B cell (primary cell): Measurements from ENCODE around the gene VSTM2B. TPM values are rescaled to one million over a fixed set of nuclear protein-coding genes. Genes with fewer than 3 reads are reported as not detected.

Experiments
- ATAC-seq: fragments of 200-7000 bp; cut with Tn5 transposase; one replicate; pipeline ENCODE4 v1.10.0; 2021; ENCODE audit warnings: low read depth, mild to moderate bottlenecking, moderate number of reproducible peaks, moderate library complexity
- CTCF ChIA-PET: fragments of 350-600 bp; sonication (Branson Sonifier 250); formaldehyde crosslinking; loops from one replicate; lab custom pipeline; 2021; ENCODE audit warnings: antibody characterized with exemption, inconsistent platforms; lab: Charles Lee
- POLR2A ChIA-PET: fragments of 350-600 bp; sonication (Branson Sonifier 250); formaldehyde crosslinking; loops from one replicate; lab custom pipeline; 2021; ENCODE audit warnings: antibody characterized with exemption; lab: Charles Lee
- DNase-seq: peaks from one replicate; pipeline ENCODE4 v3.0.0; 2013
- H2AFZ ChIP-seq: 2 replicates; pipeline ENCODE4 v1.6.1; 2012; ENCODE audit warnings: mild to moderate bottlenecking, low read depth, low read length; ENCODE audit not compliant: insufficient read depth, poor library complexity, severe bottlenecking
- H3K27ac ChIP-seq, 2 donors: 1 replicate in 1 of 2; 2 replicates in 1 of 2; pipeline ENCODE4 v1.5.1; 2012 to 2013; ENCODE audit warnings: low read length in 2 of 2, mild to moderate bottlenecking in 2 of 2, moderate library complexity in 1 of 2
- H3K27me3 ChIP-seq, 4 experiments: fragments of 200-600 bp in 1 of 4; sonication (generic) in 1 of 4; replicated peaks in 1 of 4; 1 replicate in 2 of 4; 2 replicates in 2 of 4; pipeline versions ENCODE4 v1.6.1 to v1.7.0; 2013 to 2016; ENCODE audit warnings: low read length in 3 of 4, mild to moderate bottlenecking in 2 of 4, mixed read lengths in 1 of 4, moderate library complexity in 1 of 4; ENCODE audit not compliant: insufficient read depth in 4 of 4, control insufficient read depth in 3 of 4; ENCODE audit errors: control extremely low read depth in 1 of 4
- H3K36me3 ChIP-seq, 2 experiments: replicated peaks in 1 of 2; 1 replicate in 1 of 2; 2 replicates in 1 of 2; pipeline versions ENCODE4 v1.6.1 to v1.7.1; 2013; ENCODE audit warnings: low read length in 1 of 2; ENCODE audit not compliant: insufficient read depth in 2 of 2, control insufficient read depth in 1 of 2; ENCODE audit errors: control extremely low read depth in 1 of 2, extremely low read depth in 1 of 2
- H3K4me1 ChIP-seq, 2 donors: fragments of 200-600 bp in 1 of 2; sonication (generic) in 1 of 2; 1 replicate in 1 of 2; 2 replicates in 1 of 2; pipeline versions ENCODE4 v1.5.1 to v1.6.1; 2013 to 2017; ENCODE audit warnings: low read length in 2 of 2; ENCODE audit not compliant: control insufficient read depth in 2 of 2, insufficient read depth in 2 of 2
- H3K4me2 ChIP-seq: replicated peaks from 2 replicates; pipeline ENCODE3; 2012; ENCODE audit warnings: mild to moderate bottlenecking, low read depth, low read length; ENCODE audit not compliant: poor library complexity, severe bottlenecking
- H3K4me3 ChIP-seq, 5 experiments: fragments of 200-600 bp in 1 of 5; sonication (generic) in 1 of 5; 1 replicate in 3 of 5; 2 replicates in 2 of 5; pipeline versions ENCODE4 v1.5.1 to v1.7.0; 2011 to 2016; ENCODE audit warnings: low read length in 4 of 5, mild to moderate bottlenecking in 4 of 5, low read depth in 2 of 5, control low read depth in 1 of 5, moderate library complexity in 1 of 5; ENCODE audit not compliant: insufficient read depth in 1 of 5; ENCODE audit errors: control extremely low read depth in 1 of 5, extremely low read depth in 1 of 5
- H3K79me2 ChIP-seq: fragments of 200-600 bp; sonication (generic); one replicate; pipeline ENCODE4 v1.6.0; 2016; ENCODE audit warnings: low read length; ENCODE audit not compliant: control insufficient read depth, insufficient read depth
- H3K9ac ChIP-seq: fragments of 200-600 bp; sonication (generic); 2 replicates; pipeline ENCODE4 v1.6.1; 2017; ENCODE audit warnings: mild to moderate bottlenecking, low read length, moderate library complexity
- H3K9me3 ChIP-seq, 3 donors: one replicate each; pipeline versions ENCODE4 v1.6.1 to v1.7.1; 2013; ENCODE audit warnings: low read length in 2 of 3; ENCODE audit not compliant: control insufficient read depth in 2 of 3, insufficient read depth in 1 of 3; ENCODE audit errors: control extremely low read depth in 1 of 3
- H4K20me1 ChIP-seq: 2 replicates; pipeline ENCODE4 v1.6.0; 2012; ENCODE audit warnings: mild to moderate bottlenecking, low read length; ENCODE audit not compliant: insufficient read depth, control insufficient read depth, poor library complexity, severe bottlenecking
- H3K27ac Mint-ChIP-seq: one replicate; pipeline ENCODE4 v1.8.0; 2021; ENCODE audit warnings: mixed read lengths
- H3K27me3 Mint-ChIP-seq: one replicate; pipeline ENCODE4 v1.8.0; 2021; ENCODE audit warnings: mixed read lengths
- H3K4me1 Mint-ChIP-seq: one replicate; pipeline ENCODE4 v1.8.0; 2021; ENCODE audit warnings: mixed read lengths
- H3K4me3 Mint-ChIP-seq: one replicate; pipeline ENCODE4 v1.8.0; 2021; ENCODE audit warnings: mixed read lengths
- H3K9me3 Mint-ChIP-seq: one replicate; pipeline ENCODE4 v1.8.0; 2022; ENCODE audit warnings: mixed read lengths; ENCODE audit not compliant: insufficient read depth
- EZH2 ChIP-seq: IDR thresholded peaks from 2 replicates; pipeline ENCODE4 v1.6.1; 2012; ENCODE audit warnings: borderline replicate concordance, low read depth, mild to moderate bottlenecking, moderate library complexity, low read length; ENCODE audit not compliant: insufficient read depth, poor library complexity, severe bottlenecking
- WGBS: methylation state at CpG from one replicate; pipeline ENCODE4 v1.1.5; 2013; ENCODE audit warnings: missing lambda C conversion rate; ENCODE audit not compliant: insufficient coverage; 5-methylcytosine and 5-hydroxymethylcytosine counted together
- intact Hi-C: fragments of 100-400 bp; cut with micrococcal nuclease; formaldehyde crosslinking; loops from one replicate; pipeline ENCODE4 v1.10.0; 2022
- polyA plus RNA-seq: library from polyadenylated mRNA; depleted of rRNA; stranded (reverse); fragments of >200 nt; gene quantifications from 2 replicates; pipeline ENCODE4 v1.2.3, GENCODE V29; 2012
- total RNA-seq, 2 donors: library from RNA; stranded (reverse); fragments of 120-200 nt in 1 of 2; gene quantifications; 1 replicate in 1 of 2; 2 replicates in 1 of 2; pipeline versions ENCODE4 v1.2.3 to v1.2.4, GENCODE V29; 2013 to 2022
- TF ChIP-seq, protein P1 (sequence below): fragments of 200-600 bp; IDR thresholded peaks from one replicate; pipeline ENCODE4 v1.8.0; 2022; ENCODE audit warnings: antibody characterized with exemption, mild to moderate bottlenecking

Gene VSTM2B
- total and polyA plus RNA-seq, 2 donors (not counting 1 experiment from before 2014, with no cell fraction given) = not detected

- Histone ChIP-seq H3K4me3 (no peak overlapping the region), H3K36me3 (no peaks in the 10 kb centered on the region), H4K20me1 (no peaks in the 10 kb centered on the region), H2AFZ (no peak overlapping the region), H3K79me2 (no peaks in the 10 kb centered on the region), H3K27me3 (no peaks in the 10 kb centered on the region), H3K27ac (no peak overlapping the region), H3K4me2 (no peak overlapping the region), H3K4me1 (no peaks in the 10 kb centered on the region), H3K9ac (no peak overlapping the region), H3K9me3 (peaks cover 0 to 20% (median 10%) of the 10 kb centered on the region in 3 donors)
- CTCF ChIA-PET = no interaction called here
- peaks cover 18% of the 10 kb centered on the region for H3K9me3 Mint-ChIP-seq
- DNase-seq (no peak), ATAC-seq (no peak)
- TF ChIP-seq EZH2 = no peak
- TF ChIP-seq, protein P1, sequence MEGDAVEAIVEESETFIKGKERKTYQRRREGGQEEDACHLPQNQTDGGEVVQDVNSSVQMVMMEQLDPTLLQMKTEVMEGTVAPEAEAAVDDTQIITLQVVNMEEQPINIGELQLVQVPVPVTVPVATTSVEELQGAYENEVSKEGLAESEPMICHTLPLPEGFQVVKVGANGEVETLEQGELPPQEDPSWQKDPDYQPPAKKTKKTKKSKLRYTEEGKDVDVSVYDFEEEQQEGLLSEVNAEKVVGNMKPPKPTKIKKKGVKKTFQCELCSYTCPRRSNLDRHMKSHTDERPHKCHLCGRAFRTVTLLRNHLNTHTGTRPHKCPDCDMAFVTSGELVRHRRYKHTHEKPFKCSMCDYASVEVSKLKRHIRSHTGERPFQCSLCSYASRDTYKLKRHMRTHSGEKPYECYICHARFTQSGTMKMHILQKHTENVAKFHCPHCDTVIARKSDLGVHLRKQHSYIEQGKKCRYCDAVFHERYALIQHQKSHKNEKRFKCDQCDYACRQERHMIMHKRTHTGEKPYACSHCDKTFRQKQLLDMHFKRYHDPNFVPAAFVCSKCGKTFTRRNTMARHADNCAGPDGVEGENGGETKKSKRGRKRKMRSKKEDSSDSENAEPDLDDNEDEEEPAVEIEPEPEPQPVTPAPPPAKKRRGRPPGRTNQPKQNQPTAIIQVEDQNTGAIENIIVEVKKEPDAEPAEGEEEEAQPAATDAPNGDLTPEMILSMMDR = no peak
- intact Hi-C loops = no loop called here
- WGBS = 83% methylated on average over 3 of the region's 4 CpGs
- H3K4me3 Mint-ChIP-seq = no peak overlapping the region
- H3K27me3 Mint-ChIP-seq = peaks cover 14% of the 10 kb centered on the region
- POLR2A ChIA-PET = no interaction called here
- H3K27ac Mint-ChIP-seq = no peak overlapping the region
- H3K4me1 Mint-ChIP-seq = no peaks in the 10 kb centered on the region
Observed at GRCh38 chr19:29559743-29560142, 33.9 kb downstream of the VSTM2B start.

GRCh38 chr19:29560313-29561075 is 34.7 kb downstream of the VSTM2B start:
- Mint-ChIP-seq H3K27ac (no peak overlapping the region), H3K9me3 (peaks cover 16% of the 10 kb centered on the region), H3K4me3 (no peak overlapping the region), H3K27me3 (peaks cover 15% of the 10 kb centered on the region), H3K4me1 (no peaks in the 10 kb centered on the region)
- no peaks in the 10 kb centered on the region for H3K4me1 ChIP-seq
- H3K36me3 ChIP-seq = no peaks in the 10 kb centered on the region
- no peaks in the 10 kb centered on the region for H3K27me3 ChIP-seq
- TF ChIP-seq EZH2 = no peak
- TF ChIP-seq, protein P1 = no peak
- no peak overlapping the region for H3K9ac ChIP-seq
- DNase-seq (no peak), ATAC-seq (no peak)
- no peak overlapping the region for H2AFZ ChIP-seq
- CTCF ChIA-PET = no interaction called here
- no peaks in the 10 kb centered on the region for H4K20me1 ChIP-seq
- no peaks in the 10 kb centered on the region for H3K79me2 ChIP-seq
- no peak overlapping the region for H3K27ac ChIP-seq
- POLR2A ChIA-PET = no interaction called here
- intact Hi-C loops = no loop called here
- peaks cover 0 to 20% (median 10%) of the 10 kb centered on the region in 3 donors for H3K9me3 ChIP-seq
- no peak overlapping the region for H3K4me2 ChIP-seq
- H3K4me3 ChIP-seq = no peak overlapping the region
- 75% methylated on average over 3 of the region's 6 CpGs for WGBS
